GM18511 (cell line): ENCODE measurements around the gene PCDH12.

Experiments used
- ATAC-seq: cut with Tn5 transposase; IDR thresholded peaks from one replicate; pipeline ENCODE4 v1.9.1; 2021; ENCODE audit warnings: mild to moderate bottlenecking, moderate library complexity; ENCODE audit not compliant: unreplicated experiment

The PCDH12 gene

DNA sequence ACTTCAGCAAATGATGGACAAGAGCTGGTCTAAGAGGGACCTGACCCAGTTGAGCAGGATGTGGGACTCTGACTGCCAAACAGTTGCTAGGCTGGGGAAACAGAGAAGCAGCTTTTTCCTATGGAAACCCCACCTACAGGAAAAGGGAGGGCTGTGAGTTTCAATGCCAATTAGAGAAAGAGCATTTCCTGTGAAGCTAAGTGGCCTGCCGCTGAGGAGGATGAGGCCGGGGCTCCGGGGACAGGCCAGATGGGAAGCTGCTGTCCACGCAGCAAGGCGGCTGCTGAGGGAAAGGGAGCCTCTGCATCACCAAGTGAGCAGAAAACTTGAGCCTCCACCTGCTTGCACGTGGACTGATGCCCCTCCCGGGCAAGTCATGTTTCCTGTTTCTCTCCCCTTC lies at the start of gene PCDH12:
PCDH12 (minus strand) TSS at position 90 of the 400 bp plus-strand sequence. CDS start 351 bp downstream, outside the sequence.
- ATAC-seq, result no peak

GRCh38 chr5:142007237-142007544 lies 49.2 kb upstream of the PCDH12 start:
- ATAC-seq, result peak; percentile 22

DNA sequence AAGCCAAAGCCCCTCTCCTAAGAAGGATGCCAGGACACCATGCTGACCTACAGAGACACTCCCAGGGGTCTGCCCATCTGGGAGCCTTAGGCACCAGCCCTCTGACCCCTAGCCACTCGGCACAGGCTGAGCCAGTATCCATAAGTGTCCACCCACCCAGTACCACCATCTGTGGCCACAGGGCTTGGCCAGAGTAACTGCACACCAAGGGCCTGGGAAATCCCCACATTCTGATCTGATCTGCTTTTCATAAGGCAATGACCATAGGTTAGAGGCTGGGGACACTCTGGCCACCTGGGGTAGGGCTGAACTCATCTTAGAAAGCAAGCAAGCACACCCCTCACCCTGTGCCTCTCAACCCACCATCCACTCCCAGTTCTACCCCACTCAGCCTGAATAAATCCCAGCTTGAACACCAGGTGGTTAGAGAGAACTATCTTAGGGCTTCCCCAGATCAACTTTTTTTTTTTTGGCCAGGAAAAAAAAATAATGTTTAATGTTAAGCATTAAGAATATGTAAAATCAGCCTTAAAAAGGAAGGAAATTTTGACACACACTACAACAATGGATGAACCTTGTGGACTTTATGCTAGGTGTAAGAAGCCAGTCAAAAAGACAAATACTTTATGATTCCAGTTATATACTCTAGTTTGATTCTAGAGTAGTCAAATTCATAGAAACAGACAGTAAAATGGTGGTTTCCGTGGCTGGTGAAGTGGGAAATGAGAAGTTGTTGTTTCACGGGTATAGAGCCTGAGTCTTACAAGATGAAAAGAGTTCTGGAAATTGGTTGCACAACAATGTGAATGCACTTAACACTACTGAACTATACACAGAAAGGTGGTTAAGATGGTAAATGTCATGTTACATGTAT lies 48.6 kb upstream of the PCDH12 start:
- peak; percentile 50 for ATAC-seq

- no peak for ATAC-seq
These were observed 45.3 kb upstream of the PCDH12 start for GRCh38 chr5:142003266-142003800.

- no peak for ATAC-seq
These were observed 42.9 kb upstream of the PCDH12 start for GRCh38 chr5:142000704-142001484.

- ATAC-seq, result no peak
These were observed 42.2 kb upstream of the PCDH12 start for GRCh38 chr5:142000173-142000572.

GRCh38 chr5:141997358-141997960 lies 39.5 kb upstream of the PCDH12 start:
- no peak for ATAC-seq

DNA sequence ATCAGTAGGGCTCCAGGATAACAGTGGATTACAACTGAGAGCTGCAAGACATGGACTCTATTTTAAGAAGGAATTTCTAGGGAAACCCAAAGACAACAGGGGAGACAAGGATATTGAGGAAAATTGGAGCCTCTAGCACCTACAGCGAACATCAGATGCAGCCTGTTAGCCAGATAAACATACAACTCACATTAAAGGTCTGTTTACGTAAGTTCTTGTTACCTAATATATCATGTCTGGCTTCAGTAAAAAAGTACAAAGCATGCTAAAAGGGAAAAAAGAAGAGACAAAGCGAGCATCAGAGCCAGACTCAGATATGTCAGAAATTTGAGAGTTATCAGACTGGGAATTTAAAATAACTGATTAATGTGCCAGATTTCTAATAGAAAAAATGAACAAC lies 37.7 kb upstream of the PCDH12 start:
- no peak for ATAC-seq

GRCh38 chr5:141994511-141995136 lies 36.6 kb upstream of the PCDH12 start:
- ATAC-seq, result no peak

GRCh38 chr5:141992349-141992963 lies 34.5 kb upstream of the PCDH12 start:
- ATAC-seq, result peak; percentile 68

- no peak for ATAC-seq
These were observed 31.7 kb upstream of the PCDH12 start for GRCh38 chr5:141989720-141990119.

DNA sequence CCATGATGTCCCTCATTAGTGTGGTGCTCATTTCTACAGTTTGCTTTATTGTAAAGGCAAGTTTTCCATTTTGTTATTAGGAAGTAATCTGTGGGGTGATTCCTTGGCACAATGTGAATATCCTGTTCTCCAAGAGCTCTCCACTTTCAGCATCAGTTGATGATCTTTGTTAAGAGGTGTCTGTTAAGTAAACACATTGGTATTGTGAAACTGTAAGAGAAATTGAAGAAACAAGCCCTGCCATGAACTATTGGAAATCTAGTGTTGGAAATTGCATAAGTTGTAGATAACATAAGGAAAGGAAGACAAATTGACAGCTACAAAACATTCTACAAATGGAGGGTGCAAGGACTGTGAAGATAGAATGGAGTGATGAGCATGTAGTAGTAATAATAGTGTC lies 28.1 kb upstream of the PCDH12 start:
- no peak for ATAC-seq

GRCh38 chr5:141982626-141983025 lies 24.6 kb upstream of the PCDH12 start:
- no peak for ATAC-seq

DNA sequence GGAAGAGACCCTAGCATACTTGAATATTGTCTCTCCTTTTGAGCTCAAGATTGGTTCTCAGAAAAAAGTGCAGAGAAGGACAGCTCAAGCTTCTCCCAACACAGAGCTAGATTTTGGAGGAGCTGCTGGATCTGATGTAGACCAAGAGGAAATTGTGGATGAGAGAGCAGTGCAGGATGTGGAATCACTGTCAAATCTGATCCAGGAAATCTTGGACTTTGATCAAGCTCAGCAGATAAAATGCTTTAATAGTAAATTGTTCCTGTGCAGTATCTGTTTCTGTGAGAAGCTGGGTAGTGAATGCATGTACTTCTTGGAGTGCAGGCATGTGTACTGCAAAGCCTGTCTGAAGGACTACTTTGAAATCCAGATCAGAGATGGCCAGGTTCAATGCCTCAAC lies 20.4 kb upstream of the PCDH12 start:
- ATAC-seq, result no peak

DNA sequence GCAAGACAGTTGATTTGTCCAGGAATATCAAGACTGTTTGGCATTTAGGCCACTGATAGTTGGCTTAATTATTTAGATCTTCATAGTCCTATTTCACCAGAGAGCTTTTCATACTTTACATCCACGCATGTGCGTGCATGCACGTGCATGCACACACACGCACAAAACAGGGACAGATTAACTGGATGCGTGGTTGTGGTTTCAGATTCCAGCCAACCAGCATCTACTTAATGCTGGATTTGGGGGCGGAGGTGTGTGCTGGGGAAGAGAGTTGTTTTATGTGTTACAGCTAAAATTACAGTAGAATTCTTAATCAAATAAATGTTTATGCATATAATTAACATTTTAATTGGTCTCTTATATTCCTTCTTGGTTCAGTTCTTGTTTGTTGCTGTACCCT lies 18.2 kb upstream of the PCDH12 start:
- no peak for ATAC-seq

GRCh38 chr5:141973871-141974595 lies 16.0 kb upstream of the PCDH12 start:
- ATAC-seq, result no peak

DNA sequence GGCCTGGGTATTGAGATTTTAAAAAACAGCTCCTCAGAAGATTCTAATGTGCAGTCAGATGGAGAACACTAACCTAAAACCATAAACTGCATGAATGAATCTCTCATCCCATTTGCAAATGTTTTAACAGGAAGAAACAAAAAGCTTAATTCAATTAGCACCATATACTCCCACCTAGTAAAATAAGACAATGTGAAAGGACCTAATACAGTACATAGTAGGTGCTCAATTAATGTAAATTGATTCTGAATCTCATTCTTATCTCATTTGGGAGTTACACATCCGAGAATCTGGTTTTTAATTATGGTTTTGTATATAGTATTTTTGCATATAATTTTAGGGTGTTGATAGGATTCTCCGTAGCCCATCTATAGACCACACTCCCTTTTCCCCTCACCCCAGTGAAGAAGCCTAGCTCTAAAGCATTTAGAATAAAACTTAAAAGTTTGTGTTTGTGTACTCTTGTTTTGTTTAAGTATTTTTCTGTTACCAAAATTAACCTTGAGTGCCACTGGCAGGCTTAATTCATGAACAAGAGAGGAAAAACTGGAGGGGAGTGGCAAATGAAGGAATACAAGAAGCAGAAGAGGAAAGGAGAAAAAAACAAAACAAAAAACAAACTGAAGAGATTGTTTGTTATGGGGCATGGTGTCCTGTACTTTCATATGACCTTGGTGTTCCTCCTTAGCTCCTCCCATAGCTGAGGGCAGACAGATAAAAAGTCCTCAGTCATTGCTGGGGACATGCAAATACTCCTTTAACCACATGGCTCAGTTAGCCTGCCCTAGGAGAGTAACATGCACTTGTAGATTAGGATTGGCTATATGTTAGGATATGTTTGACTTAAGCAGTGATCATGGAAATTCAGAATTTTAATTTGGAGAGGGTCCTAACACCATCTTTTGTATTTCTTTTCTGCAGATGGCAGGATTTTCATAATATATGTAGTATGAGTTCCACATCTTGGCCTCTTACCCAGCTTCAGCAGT lies 12.1 kb upstream of the PCDH12 start:
- peak; percentile 53 for ATAC-seq

- peak; percentile 91 for ATAC-seq
These were observed 11.1 kb upstream of the PCDH12 start, which contains the start of gene RNF14 for GRCh38 chr5:141968914-141969608. Gene RNF14 (plus strand): TSS chr5:141969105. CDS start chr5:141973589, 4,484 bp downstream.
